ENCODE data around the gene ARHGEF37. TPM values are rescaled to one million over a fixed set of nuclear protein-coding genes. Genes with fewer than 3 reads are reported as not detected.

The ARHGEF37 gene
- total and polyA plus RNA-seq, 2 of the 8 experiments (the other 6 are each of a cell fraction or from before 2014, with no cell fraction given) = 0.21 to 0.48 TPM

GRCh38 chr5:149578896-149579295 lies 2.4 kb upstream of the ARHGEF37 start (continued):
- no peak for TF ChIP-seq RNF2 (IDR thresholded peaks at IDR 0.05; ENCODE audit: borderline replicate concordance, low read depth, low read length, missing control alignments, poor library complexity, severe bottlenecking)
- no peak for TF ChIP-seq RAD21 (IDR thresholded peaks at IDR 0.05 in 1 of 2, conservative IDR thresholded peaks at IDR 0.05 in 1 of 2; ENCODE audit: low read depth in 2 of 2, low read length in 2 of 2)
